GM19239 (cell line): Measurements from ENCODE around the gene RNF114.
A peak's percentile ranks its signal among the peaks of the same experiment; 100 is the strongest.

ENCODE experiments used
- DNase-seq: peaks from one replicate; pipeline ENCODE4 v3.0.0; 2011; ENCODE audit warnings: low spot score; ENCODE audit not compliant: insufficient read length
- FAIRE-seq: peaks from 2 replicates; lab custom pipeline; 2011; peaks lifted over from hg19 to GRCh38; lab: Jason Lieb, UNC

The RNF114 gene

DNA sequence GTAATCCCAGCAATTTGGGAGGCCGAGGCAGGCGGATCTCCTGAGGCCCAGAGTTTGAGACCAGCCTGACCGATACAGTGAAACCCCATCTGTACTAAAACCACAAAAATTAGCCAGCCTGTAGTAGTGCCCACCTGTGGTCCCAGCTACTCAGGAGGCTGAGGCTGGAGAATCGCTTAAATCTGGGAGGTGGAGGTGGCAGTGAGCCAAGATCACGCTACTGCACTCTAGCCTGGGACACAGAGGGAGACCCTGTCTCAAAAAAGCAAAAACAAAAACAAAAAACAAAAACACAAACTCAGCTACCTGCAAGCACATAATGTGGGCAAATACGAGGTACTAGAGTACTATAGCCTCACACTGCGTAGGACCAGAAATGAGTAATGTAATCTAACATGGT is 17.2 kb upstream of the RNF114 start:
- DNase-seq = no peak
- no peak for FAIRE-seq

DNA sequence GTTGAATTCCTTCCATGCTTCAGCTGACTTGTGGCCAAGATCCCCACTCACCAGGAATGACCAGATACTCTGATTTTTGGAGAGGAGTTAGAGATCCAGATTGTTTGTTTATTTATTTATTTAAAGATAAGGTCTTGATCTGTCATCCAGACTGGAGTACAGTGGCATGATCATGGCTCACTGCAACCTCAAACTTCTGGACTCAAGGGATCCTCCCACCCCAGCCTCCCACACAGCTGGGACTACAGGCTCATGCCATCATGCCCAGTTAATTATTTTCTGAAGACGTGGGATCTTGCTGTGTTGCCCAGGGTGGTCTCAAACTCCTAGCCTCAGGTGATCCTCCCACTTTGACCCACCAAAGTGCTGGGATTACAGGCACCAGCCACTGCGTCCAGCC is 16.7 kb upstream of the RNF114 start:
- no peak for FAIRE-seq
- DNase-seq = no peak

DNA sequence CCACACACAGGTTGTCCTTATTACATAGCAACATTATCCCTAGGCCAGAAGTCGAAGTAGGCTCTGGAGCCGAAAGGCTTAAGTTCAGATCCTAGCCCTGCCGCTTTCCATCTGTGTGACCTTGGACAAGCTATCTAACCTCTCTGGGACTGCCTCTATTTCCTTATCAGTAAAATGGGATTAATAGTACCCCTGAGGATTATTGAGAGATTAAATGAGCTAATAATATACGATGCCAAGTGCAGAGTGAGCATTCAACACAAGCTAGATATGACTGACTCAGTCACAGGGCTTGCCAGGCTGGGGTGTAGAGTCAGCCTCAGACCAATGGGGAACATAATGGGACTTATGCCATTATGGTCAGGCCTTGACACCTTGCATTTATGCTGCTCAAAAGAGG is 11.9 kb upstream of the RNF114 start:
- DNase-seq = no peak
- no peak for FAIRE-seq

DNA sequence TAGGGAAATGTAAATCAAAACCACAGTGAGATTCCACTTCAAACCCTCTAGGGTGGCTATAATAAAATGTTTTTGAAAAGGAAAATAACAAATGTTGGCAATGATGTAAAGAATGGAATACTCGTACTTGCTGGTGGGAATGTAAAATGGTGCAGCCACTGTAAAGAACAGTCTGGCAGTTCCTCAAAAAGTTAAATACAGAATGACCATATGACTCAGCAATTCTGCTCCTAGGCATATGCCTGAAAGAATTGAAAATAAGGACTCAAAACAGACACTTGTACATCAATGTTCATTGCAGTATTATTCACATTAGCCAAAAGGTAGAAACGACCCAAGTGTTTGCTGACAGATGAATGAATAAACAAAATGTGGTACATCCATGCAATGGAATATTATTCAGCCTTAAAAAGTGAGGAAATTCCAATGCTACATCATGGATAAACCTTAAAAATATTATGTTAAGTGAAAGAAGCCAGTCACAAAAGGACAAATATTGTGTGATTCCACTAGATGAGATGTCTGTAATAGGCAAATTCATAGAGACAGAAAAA is 10.2 kb upstream of the RNF114 start:
- FAIRE-seq (no peak), DNase-seq (no peak)

DNA sequence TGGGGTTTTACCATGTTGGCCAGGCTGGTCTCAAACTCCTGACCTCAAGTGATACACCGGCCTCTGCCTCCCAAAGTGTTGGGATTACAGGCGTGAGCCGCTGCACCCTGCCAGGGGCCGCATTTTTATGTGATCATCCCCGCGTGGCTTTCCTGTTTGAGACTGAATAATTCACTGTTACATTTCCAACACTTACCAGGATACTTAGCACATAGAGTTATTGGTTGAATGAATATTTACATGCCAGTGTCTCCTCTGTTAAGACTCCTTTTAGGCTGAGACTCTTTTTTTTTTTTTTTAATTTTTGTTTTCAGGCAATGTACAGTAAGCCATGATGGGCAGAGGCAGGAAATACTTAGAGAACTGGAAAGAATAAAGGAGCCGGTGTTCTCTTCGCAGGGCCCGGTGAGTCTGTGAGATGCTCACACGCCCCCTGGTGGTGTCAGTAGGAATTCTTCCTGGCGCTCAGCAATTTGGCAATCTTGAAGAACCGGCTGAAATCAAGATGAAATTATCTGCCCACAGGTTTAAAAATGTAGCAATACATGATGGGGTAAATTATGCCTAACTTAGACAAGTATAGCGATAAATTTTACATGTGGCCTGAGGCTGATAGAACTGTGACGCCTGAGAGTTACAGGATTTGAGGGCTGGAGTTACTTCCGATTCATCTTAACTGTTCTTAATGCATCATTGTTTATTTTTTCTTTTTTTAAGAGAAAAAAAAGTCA is 7.6 kb upstream of the RNF114 start:
- FAIRE-seq (peak; percentile 90), DNase-seq (peak; percentile 73)

DNA sequence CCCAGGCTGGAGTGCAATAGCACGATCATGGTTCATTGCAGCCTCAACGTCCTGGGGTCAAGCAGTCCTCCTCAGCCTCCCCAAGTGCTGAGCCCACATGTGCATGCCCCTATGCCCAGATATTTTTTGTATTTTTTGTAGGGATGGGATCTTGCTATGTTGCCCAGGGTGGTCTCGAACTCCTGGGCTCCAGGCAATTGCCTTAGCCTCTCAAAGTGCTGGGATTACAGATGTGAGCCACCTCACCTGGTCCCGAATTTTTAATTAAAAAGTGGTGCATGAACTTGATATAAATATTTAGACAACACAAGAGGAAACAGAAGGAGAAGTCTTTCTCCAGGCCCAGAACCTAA is 7.1 kb upstream of the RNF114 start:
- no peak for FAIRE-seq

DNA sequence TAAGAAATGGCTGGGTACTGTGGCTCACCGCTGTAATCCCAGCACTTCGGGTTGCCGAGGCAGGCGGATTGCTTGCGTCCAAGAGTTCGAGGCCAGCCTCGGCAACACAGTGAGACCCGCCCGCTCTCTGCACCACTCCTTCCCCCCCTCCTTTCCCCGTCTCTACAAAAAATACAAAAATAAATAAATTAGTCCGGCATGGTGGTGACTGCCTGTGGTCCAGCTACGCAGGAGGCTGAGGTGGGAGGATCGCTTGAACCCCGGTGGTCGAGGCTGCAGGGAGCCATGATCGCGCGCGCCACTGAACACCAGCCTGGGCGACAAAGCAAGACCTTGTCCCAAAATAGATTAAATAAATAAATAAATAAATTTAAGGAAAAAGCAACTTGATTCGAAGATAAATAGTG is 448 bp upstream of the RNF114 start:
- no peak for FAIRE-seq
- DNase-seq = no peak

More for the DNA sequence above, 7.1 kb upstream of the RNF114 start:
- no peak for DNase-seq

DNA sequence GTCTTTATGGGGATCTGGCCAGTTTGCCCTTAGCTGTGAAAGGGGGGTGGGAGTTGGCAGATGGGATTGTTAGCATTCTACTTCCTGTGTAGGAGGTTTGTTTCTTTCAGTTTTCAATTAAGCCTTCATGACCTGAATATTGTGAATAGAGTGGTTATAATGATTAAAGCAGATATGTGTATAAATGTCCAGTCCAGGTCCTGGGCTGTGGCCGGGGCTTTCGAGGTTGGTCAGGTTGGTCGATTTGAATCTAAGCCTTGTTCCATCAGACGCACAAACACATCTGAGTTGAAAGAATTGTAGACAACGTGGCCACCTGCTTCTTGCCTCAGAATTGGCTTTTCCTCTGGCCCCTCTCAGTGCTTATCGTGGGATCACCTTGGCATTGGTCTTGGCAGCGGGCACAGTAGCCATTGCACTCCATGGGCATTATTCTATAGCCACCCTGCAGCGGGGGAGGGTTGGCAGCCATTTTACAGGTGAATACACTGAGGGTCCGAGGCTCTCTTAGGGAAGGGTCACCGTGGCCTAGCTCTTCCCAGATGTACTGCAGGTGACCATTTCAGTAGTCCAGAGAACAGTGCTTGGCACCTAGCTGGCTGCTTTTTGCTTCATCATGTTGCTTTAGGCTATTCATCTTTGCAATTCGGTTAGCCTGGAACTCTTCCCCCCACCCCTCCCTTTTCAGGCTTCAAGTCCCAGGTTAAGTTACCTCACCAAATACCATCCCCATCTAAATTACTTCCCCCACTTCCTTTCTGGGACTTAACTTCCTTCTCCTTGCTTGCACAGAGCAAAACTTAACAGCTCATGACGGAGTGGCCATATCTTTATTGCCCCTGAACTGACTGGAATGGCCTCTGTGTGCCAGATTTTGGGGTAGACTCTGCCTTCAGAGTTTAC is 1.1 kb downstream of the RNF114 start:
- no peak for DNase-seq
- FAIRE-seq = no peak

DNA sequence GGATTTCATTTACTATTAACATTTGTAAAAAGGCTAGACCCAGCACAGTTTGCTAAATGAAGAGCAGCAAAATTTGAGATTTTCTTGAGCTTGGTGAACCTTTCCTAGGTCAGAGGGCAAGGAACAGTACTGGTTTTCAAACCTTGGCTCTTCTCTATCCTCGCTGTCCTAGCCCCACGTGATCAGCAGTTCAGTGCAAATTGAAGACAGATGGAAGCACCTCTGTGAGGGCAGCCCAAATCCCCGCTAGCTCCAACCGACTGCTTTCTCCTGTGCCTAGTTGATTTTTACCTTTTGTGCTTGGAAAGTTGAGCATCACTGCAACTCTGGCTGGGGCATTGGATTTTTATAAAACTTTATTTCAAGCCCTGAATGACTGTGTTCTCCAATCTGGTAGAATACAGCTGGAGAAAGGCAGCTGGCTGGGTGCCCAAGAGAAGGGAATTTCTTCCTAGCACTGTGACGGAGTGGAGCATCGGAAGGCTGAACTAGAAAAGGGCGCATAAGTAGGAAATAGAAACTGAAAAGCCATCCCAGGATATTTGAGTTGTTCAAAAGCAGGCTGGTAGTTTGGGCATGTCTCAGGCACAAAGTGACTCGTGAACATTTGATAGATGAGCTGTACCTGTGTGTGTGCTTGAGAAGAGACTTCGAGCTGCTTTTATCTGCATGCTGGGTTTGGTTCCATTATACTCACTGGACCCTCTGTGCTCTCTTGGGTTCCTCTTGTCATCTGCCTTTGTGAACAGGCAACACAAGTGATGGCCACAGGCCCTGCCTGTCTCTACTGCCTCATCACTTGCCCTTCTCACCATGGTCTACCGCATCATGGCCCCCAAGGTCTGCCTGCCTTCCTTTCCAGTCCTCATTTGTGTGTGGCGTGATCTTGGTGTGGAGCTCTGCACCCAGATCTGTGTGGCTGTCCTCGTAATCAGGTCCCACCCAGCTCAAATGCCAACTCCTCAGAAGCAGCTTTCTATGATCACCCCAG is 2.3 kb downstream of the RNF114 start:
- FAIRE-seq = no peak

DNA sequence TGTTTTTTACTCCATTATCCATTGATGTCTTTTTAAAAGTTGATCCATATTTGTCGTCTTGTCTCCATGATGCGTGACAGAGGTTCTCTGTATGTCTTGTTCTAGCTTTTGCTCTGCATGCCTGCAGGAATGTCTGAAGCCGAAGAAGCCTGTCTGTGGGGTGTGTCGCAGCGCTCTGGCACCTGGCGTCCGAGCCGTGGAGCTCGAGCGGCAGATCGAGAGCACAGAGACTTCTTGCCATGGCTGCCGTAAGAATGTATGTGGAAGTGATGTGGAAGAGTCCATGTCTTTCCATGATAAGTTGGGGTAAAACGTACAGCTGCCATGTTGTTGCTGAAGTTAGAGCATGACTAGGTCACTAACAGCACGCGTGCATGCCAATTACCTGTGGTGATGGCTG is 5.3 kb downstream of the RNF114 start:
- FAIRE-seq (no peak), DNase-seq (no peak)

More for the DNA sequence above, 2.3 kb downstream of the RNF114 start:
- DNase-seq = no peak

DNA sequence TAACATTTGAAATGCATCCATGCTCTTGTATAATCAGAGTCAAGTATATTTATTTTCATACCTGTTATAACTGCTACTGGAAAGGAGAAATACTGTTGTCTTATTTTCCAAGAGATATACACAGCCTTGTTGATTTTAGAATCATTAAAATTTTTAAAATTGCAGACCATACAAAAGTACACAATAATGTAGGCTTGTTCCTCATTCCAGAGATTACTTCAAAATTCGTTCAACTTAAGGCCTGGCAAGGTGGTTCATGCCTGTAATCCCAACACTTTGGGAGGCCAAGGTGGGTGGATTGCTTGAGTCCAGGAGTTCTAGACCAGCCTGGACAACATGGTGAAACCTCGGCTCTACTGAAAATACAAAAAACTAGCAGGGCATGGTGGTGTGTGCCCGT is 6.1 kb downstream of the RNF114 start:
- FAIRE-seq (no peak), DNase-seq (no peak)

DNA sequence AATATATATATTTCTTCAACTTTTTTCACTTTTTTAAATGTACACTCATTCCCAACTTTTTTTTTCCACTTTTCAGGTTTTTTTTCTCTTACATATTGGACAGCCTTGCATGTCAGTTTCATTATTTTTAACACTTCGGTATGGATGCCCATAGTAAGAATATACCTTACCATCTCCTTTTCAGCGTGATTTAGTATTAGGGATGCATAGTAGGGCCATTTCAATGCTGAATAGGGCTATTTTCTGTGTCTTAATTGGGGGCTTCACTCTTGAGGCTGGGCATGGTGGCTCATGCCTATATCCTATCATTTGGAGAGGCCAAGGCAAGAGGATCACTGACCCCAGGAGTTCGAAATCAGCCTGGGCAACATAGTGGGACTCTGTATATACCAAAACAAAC is 6.7 kb downstream of the RNF114 start:
- FAIRE-seq (no peak), DNase-seq (no peak)

DNA sequence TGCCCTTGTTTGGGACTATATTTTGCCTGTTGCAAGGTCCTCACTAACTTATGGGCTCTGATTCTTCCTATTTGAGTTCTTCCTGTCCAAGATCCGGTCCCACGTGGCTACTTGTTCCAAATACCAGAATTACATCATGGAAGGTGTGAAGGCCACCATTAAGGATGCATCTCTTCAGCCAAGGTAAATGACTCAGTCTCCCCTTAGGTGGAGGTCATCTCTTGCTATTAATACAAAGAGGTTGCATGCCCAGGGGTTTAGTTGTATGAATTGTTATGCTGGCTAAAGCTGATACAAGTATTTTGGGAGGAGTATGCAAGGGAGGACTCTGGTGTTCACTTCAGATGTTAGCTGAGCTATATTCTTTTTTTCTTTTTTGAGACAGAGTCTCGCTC is 9.1 kb downstream of the RNF114 start:
- FAIRE-seq (no peak), DNase-seq (no peak)

DNA sequence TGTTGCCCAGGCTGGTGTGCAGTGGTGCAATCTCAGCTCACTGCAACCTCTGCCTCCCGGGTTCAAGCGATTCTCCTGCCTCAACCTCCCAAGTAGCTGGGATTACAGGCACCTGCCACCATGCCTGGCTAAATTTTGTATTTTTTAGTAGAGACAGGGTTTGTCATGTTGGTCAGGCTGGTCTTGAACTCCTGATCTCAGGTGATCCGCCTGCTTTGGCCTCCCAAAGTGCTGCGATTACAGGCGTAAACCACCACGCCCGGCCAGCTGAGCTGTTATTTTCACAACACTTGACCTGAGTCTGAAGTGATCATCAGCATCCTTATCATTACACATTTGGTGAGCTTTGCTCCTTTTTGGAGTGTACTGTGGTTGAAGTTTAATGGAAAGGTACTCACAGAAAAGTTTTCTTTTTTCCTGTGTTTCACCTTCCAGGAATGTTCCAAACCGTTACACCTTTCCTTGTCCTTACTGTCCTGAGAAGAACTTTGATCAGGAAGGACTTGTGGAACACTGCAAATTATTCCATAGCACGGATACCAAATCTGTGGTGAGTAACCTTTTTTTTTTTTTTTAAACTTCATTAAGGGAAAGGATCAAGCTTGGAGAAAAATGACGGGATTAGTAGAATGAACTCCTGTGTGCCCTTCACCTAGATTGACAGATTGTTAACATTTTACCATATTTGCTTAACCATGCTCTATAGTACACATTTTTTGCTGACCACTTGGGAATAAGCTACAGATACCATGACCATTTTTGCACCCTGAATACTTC is 9.7 kb downstream of the RNF114 start:
- DNase-seq (no peak), FAIRE-seq (no peak)

DNA sequence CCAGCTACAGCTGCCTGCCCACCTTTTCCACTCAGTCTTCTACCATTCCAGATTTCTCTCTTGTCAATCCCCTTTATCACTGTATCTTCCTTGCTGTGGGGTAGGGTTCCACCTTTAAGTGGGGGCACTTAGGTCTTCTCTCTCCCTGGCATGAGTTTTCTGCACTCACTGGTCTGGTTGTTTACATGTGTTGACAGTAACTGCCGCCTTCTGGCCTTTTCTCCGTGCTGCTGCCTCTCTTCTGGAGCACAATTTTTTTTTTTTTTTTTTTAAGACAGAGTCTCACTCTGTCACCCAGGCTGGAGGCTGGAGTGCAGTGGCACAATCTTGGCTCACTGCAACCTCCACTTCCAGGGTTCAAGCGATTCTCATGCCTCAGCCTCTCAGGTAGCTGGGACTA is 12.0 kb downstream of the RNF114 start:
- DNase-seq (no peak), FAIRE-seq (no peak)

DNA sequence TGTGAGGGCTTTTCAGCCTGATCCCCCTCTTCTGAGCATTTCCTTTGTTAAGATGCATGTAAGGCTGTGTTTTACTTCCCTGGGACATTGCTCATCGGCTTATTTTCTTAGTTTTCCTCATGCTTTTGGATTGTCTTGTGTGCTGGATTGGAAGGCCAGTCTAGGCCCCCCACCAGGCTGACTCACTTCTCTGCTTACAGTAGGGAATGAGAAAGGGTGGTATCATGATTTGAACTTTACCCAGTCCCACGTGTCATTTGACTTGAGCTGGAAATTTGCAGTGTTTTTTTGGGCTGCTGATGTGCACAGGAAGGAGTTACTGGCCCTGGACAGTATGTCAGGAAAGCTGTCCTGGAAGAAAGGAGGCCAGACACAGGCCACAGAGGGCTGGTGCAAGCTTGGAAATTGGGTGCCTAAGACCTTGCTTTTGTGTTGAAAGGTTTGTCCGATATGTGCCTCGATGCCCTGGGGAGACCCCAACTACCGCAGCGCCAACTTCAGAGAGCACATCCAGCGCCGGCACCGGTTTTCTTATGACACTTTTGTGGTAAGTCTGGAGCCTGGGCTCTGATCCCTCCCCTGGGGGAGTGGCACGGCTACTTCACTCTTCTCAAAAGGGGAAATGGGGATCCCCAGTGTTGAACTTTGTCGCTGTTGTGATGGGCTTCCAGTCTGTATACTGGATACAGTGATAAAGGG is 12.8 kb downstream of the RNF114 start:
- no peak for DNase-seq
- no peak for FAIRE-seq

DNA sequence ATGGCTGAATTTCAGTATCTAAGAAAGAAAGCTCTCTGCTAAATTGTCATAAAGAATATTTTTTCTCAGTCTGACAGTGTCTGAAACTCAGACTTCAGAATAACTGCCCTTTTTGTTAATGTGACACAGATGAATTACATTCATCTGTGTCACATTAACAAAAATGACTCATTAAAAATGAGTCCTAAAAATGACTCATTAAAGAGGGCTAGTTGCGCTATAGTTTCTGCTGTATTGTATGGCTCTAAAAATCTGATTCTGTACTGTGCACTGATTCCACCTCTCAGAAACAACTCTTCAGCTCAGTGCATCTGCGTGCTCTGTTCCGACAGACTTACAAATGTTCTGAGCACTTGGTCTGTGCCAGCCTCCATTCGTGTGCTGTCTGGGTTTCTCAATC is 15.0 kb downstream of the RNF114 start:
- FAIRE-seq (no peak), DNase-seq (no peak)

DNA sequence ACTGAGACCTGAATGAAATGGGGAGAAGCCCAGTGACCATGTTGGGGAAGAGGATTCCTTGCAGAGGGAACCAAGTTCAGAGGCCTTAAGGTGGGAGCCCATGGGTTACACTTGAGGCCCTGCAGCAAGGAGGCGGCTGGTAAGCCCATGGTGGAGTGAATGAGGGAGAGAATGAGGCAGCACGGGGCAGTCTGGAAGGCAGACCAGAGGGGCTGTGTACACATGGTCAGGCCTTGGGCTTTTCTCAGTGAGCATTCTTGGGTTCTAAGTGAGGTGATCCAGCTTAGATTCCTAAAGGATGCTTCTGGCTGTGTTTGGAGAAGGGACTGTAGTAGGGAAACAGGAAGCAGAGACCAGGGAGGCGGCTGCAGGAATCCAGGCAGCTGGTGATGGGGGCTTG is 19.0 kb downstream of the RNF114 start:
- FAIRE-seq = no peak

More for the DNA sequence above, 19.0 kb downstream of the RNF114 start:
- DNase-seq = no peak
